GM12801 (cell line): ENCODE results near the gene VPS11.

ENCODE experiments used
- CTCF ChIP-seq: IDR thresholded peaks from one replicate; pipeline ENCODE4 v1.5.1; 2011; ENCODE audit warnings: control low read depth; ENCODE audit not compliant: insufficient read length; ENCODE audit errors: extremely low read depth

Gene VPS11

GRCh38 chr11:119101759-119102423 is 34.3 kb downstream of the VPS11 start, which contains the start of gene DPAGT1:
DPAGT1 (minus strand) TSS chr11:119101853; CDS start chr11:119101655, 198 bp downstream.
- no peak for TF ChIP-seq CTCF

DNA sequence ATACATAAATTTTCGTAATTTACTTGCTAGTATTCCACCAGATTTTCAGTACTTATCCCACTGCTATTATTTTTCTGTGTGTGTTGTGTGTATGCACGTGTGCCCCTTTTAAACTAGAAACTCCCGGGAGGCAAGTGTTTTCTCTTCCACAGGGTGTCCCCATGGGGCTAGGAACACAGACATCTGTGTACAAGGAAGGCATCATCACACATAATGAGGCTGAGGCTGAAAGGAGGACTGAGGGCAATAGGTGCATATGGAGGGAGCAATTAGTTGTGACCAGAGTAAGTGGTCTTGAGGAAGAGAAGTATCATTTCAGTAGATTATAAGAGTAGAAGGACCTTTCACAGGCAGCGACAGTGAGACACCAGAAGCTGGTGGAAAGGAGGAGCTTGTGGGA is 36.2 kb downstream of the VPS11 start:
- TF ChIP-seq CTCF = no peak

- no peak for TF ChIP-seq CTCF
Measured at GRCh38 chr11:119106564-119107537, 39.2 kb downstream of the VPS11 start, which contains the start of gene C2CD2L. C2CD2L (plus strand) TSS chr11:119107344; CDS start chr11:119107742, 398 bp downstream.

DNA sequence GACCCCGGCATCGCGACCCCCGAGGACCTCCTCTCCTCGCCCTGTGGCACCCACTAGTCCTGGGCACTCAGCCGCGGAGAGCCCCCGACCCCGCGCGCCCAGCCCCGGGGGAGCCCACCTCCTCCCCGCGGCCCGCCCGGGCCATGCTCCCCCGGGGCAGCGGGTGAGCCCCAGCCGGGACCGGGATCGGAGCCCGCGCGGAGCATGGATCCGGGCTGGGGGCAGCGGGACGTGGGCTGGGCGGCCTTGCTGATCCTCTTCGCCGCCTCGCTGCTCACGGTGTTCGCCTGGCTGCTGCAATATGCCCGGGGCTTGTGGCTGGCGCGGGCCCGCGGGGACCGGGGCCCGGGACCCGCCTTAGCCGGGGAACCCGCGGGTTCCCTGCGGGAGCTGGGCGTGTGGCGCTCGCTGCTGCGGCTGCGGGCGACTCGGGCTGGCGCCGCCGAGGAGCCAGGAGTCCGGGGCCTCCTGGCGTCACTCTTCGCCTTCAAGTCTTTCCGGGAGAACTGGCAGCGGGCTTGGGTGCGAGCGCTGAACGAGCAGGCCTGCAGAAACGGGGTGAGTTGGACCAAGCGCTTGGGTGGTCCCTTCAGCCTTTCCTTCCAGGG is 40.0 kb downstream of the VPS11 start:
- no peak for TF ChIP-seq CTCF

- no peak for TF ChIP-seq CTCF
Measured at GRCh38 chr11:119108146-119108856, 40.7 kb downstream of the VPS11 start.

DNA sequence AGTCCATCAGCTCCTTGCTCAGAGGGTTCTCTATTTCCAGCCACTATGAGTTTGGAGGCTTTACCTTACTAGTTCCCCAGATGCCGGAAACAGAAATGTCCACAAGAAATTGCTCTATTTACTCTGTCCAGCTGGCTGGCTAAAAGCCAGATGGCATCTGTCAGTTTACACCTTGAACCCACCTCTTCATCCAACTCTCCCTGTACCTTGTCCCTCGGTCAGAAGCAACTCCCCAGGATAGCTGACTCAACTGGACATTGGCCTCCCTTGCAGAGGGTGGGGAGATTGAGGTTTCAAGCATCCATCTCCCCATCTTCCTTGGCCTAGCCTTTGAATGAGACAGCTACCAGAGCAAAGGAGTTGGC is 41.2 kb downstream of the VPS11 start:
- no peak for TF ChIP-seq CTCF
